Left forelimb (tissue), 1 donor: Measurements from ENCODE around the gene CRYBB1.
A peak's percentile ranks its signal among the peaks of the same experiment; 100 is the strongest.

Source experiments
- DNase-seq: peaks from one replicate; pipeline ENCODE4 v3.0.0-alpha.2; 2018; ENCODE audit warnings: low spot score

The CRYBB1 gene

DNA sequence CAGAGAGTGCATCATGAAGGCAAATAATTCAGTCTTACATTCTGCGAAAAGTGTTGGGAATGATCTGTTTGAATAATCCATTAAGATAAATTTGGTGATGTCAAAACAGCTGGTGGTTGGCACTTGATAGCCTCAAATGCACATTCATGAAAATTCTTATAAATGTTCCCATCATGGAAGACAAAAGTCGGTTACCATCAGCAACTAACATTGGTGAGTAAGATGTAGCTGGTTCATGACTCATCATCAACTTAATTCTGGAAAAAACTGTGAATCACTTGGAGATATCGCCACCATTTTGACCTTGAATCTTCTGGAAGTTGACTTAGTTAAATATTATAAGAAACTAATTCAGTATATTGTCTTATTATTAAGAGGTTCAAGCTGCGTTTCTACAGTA lies 11.2 kb downstream of the CRYBB1 start:
- no peak for DNase-seq

GRCh38 chr22:26604368-26604767 lies 13.5 kb downstream of the CRYBB1 start:
- no peak for DNase-seq

DNA sequence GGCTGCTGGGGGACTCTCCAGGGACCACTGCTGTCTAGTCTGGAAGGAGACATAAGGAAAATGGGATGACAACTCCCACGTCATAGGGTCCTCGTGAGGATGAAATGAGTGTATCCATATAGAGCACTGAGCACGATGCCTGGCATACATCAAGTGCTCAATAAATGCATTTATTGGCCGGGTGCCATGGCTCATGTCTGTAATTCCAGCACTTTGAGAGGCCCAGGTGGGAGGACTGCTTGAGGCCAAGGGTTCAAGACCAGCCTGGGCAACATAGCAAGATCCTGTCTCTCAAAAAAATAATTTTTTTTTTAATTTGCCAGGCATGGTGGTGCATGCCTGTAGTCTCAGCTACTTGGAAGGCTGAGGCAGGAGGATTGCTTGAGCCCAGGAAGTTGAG lies 15.7 kb downstream of the CRYBB1 start:
- no peak for DNase-seq

- DNase-seq: no peak
These were observed 16.1 kb downstream of the CRYBB1 start for GRCh38 chr22:26601726-26602125.

DNA sequence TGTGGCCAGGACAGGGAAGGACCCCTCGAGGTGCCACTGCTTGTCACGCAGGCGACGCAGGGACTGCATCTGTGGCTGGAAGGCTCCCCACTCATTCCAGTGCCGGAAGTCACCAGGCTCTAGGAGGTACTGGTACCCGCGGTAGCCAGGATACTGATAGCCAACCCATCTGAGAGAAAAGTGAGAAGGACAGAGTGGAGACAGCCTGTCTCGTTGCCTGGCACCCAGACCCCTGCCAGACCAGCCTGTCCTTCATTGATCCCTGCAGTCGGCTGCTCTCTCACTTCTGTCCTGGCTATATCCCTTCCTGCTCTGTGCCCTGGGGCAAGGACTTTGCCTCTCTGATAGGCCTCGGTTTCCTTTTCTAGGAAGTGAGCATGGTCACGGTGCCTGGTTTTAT lies 18.3 kb downstream of the CRYBB1 start:
- no peak for DNase-seq

DNA sequence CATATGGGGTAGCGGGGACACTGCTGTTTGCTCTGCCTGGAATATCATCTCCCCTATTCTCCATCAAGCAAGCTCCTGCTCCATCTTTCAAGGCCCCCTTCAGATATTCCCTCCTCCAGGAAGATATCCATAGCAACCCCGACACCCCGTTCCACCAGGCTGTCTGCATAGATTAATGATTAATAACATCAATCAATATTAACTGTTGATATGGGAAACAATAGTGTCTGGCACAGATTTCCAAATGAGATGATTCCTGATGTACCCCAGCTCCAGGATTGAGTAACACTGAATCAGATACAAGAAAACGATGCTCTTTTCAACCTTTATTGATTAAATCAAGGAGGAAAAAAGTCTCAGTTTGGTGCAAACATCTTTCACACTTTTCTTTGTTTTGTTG lies 20.3 kb downstream of the CRYBB1 start:
- no peak for DNase-seq

GRCh38 chr22:26597026-26597425 lies 20.8 kb downstream of the CRYBB1 start:
- DNase-seq: no peak

DNA sequence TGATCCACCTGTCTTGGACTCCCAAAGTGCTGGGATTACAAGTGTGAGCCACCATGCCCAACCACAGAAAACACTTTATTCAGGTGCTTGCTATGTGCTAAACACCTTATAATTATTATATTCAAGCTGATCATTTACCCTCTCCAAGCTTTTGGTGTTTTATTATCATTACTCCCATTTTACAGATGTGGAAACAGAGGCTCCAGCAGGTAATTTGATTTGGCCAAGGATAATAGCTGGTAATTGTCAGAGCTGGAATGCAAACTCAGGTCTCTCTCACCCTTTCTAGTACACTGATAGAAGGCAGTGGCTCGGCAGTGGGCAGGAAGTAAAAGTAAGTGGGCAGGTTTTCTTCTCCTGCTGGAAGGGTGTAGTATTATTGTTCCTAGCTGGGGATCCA lies 24.1 kb downstream of the CRYBB1 start:
- DNase-seq: no peak

GRCh38 chr22:26592421-26592891 lies 25.4 kb downstream of the CRYBB1 start:
- no peak for DNase-seq

DNA sequence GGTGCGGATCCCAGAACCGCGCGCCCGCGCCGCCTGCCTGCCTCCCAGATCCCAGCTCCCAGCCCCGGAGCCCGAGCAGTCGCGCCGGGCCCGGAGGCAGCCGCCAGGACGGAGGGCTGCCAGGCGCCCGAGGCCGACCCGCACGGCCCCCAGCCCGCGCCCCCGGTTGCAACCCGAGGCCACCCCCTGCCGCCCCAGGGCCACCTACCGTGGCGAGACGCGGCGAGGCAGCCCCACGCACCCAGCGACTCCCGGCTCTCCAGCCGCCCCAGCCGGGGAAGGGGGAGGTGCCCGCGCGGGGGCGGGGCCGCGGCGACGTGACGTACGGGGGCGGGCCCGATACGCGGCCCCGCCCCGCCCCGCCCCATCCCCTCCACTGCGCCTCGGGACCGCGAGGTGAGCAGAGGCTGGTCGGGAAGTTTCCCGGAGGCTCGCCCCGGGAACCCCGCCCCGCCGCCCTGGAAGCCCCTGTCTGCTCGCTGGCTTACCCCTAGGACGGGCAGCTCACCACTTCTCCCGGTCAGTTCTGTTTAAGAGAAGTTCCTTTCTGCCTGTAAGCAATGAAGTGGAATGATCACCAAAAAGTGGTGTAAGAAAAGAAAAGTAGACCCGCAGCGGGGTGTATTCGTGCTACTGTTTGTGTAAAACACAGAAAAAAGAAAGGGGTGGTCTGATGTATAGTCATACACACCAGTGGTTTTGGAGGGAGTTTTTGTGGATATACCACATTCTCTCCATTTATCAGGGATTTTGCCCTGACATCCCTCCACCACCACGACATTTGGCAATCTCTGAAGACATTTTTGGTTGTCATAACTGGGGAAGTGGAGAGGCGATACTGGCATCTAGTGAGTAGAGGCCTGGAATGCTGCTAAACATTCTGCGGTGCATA lies 27.7 kb downstream of the CRYBB1 start, which contains the start of gene TPST2:
Gene TPST2, minus strand, starts transcription at position 288 of the 892 bp plus-strand sequence. CDS start 48,502 bp downstream, outside the sequence.
- peak; percentile 90 for DNase-seq

- DNase-seq: no peak
These were observed 28.4 kb downstream of the CRYBB1 start for GRCh38 chr22:26589367-26589844.

- DNase-seq: no peak
These were observed 29.0 kb downstream of the CRYBB1 start for GRCh38 chr22:26588729-26589366.

DNA sequence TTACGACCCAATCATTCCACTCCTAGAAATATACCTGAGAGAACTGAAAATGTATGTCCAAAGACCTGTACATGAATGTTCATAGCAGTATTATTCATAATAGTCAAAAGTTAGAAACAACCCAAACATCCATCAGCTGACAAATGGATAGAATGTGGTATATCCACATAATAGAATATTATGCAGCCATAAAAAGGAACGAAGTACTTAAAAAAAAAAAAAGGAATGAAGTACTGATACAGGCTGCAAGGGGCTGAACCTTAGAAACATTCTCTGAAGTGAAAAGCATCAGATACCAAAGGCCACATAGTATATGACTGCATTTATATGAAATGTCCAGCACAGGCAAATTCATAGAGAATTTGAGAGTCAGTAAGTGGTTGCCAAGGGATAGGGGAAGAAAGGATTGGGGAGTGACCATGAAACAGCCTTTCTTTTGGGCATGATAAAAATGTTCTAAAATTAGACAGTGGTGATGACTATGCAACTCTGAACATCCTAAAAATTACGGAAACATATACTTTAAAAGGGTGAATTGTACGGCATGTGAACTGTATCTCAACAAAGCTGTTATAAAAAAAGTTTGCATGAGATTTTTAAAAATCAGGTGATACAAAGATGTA lies 29.7 kb downstream of the CRYBB1 start:
- DNase-seq: no peak

GRCh38 chr22:26586556-26587325 lies 31.1 kb downstream of the CRYBB1 start:
- no peak for DNase-seq

GRCh38 chr22:26585104-26585790 lies 32.6 kb downstream of the CRYBB1 start:
- no peak for DNase-seq

DNA sequence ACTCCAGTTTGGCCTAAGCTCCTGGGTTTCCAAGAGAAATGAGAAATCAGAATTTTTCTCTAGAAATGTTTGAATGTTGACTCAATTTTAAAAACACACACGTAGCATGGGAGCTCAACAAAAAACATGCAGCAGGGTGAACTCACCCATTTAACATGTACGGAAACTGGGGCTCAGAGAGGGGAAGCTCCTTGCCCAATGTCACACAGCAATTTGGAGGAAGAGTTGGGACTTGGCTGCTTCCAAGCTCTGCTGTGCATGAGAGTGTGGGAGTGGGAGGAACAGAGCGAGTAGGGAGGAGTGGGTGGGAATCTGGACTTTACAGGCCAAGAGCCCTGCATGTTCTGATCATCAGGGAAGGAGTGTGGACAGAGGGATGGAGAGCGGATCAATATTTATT lies 33.8 kb downstream of the CRYBB1 start:
- DNase-seq: no peak

- DNase-seq: no peak
These were observed 36.1 kb downstream of the CRYBB1 start for GRCh38 chr22:26581633-26582168.

GRCh38 chr22:26581026-26581425 lies 36.8 kb downstream of the CRYBB1 start:
- DNase-seq: no peak

GRCh38 chr22:26580240-26580962 lies 37.4 kb downstream of the CRYBB1 start:
- no peak for DNase-seq

DNA sequence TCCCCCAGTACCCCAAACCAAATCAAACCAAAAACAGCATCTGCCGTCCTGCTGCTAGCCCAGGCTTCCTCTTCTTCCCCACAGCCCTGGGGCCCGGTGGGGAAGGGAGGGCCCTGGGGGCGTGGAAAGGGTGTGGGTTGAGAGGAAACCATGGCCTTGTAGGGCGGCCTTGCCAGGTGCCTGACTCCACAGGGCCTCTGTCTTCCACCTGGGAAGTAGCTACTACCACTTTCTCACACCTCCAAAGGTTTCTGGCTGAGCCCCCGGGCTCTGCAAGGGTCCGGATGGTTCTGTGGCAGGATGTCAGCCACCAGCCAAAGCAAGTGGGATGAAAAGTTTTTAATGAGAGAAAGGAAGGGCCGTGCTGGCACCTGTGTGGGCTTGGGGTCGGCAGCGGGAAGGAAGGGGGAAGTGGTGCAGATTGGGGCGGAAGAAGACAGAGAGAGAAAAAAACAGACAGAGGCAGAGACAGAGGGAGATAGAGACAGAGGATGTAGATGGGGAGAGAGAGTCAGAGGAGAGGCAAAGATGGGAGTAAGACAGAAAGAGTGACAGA lies 38.4 kb downstream of the CRYBB1 start:
- DNase-seq: no peak
